Hematopoietic multipotent progenitor cell treated with erythropoietin and hydrocortisone succinate and interleukin-3 and kit ligand, for 6 days (in vitro differentiated cells): ENCODE results near the gene VPREB3.

Experiments
- DNase-seq: peaks from one replicate; pipeline ENCODE4 v3.0.0-alpha.2; 2015

VPREB3 gene

DNA sequence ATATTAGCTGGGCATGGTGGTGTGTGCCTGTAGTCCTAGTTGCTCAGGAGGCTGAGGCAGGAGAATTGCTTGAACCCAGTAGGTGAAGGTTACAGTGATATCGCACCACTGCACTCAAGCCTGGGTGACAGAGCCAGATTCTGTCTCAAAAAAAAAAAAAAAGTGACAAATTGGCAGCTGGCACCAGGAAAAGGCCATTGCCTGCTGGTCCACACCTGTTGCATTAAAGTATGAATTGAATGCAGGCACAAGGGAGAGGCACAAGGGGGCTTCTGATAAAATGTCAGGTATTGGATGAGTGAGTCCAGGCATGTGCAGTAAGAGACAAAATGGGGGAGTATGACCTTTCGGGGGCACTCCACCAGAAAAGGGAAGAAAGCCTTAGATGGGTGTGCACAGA is 31.5 kb downstream of the VPREB3 start:
- no peak for DNase-seq

DNA sequence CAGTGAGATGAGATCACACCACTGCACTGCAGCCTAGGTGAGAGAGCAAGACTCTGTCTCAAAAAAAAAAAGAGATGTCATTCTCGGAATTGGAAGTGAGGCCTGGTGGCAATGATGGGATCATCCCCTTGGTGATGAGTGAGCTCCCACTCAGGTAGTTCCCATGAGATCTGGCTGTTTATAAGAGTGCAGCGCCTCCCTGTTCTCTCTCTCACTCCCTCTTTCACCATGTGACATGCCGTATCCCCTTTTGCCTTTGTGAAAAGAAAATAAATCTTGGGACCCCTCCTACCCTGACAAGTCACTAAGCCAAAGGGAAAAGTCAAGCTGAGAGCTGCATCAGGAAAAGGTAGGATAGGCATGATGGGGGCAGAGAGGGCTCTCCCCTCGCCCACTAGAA is 32.1 kb downstream of the VPREB3 start:
- DNase-seq: no peak

DNA sequence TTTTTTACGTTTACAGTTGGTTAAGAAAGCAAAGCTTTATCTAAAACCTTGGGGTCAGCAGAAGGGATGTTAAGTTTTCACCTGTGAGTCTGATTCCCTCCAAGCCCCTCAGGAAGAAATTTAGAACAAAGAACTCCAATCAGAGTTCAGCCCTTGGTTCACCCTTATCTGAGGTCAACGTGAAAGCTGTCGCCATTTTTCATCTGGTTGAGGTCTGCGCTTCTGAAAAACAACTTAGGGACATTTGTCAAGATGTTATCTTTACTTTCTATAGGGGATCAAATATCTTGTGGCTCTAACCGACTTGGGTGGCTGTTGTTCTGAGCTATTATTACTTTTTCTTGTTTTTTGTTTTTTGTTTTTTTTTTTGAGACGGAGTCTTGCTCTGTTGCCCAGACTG is 33.4 kb downstream of the VPREB3 start:
- no peak for DNase-seq

DNA sequence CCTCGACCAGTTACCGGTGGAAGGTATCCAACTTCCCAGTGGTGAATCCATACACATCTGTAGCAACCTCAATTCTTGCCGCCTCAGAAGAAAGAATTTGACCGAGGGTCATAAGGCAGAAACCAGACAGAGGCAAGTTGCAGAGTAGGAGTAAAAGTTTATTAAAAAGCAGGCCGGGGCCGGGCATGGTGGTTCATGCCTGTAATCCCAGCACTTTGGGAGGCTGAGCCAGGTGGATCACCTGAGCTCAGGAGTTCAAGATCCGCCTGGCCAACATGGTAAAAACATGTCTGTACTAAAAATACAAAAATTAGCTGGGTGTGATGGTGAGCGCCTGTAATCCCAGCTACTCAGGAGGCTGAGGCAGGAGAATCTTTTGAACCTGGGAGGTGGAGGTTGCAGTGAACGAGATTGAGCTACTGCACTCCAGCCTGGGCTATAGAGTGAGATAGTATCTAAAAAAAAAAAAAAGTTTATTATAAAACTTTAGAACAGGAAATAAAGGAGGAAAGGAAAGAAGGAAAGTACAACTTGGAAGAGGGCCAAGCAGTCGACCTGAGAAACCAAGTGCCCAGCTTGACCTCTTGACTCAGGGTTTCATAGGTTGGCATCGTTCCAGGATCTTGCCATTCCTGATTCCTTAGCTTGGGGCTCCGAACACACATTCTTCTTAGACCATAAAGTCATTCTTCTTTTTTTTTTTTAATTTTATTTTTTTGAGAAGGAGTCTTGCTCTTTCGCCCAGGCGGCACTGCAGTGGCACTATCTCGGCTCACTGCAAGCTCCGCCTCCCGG is 35.7 kb downstream of the VPREB3 start:
- no peak for DNase-seq

DNA sequence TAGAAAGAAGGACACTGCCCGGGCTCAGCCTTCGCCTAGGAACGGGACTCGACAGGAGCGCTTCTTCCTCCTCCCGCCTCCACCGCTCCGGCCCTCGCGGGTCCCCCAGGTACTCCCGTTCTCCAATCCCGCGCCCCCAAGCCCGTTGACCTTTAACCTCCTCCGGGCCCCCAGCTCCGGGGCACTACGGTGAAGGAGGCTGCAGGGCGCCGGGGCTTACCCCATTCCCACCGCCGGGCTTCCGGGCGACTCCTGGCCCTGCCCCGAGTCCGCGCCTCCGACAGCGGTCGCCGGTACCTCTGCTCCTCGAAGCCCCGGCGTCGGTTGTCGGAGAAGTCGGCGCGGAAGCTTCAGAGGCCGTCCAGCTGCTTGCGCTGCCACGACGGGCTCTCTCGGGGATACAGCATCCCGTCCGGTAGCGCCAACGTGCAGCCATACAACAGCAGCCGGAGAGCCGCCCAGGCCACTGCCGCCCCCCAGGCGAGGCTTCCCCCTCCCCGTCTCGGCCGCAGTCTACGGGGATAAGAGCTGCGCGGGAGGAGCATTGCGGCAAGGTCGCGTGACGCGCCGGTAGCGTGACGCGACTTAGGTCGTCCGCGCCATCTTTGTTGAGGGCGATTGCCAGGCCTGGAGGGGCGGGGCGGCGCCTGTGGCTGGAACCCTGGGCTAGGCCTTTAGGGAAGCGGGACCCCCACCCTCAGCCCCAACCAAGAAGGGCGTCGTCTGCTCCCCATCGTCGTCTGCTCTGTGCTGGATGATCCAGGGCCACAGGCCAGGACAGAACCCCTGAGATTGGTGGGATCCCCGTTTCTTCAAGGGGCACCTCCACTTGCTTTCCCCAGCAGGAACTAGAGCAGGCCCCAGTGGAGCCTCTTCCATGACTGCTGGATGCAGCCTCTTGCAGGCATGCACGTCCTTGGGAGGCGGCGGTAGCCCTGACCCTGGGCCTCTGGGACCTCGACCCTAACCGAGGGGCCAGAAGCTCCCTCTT is 37.1 kb downstream of the VPREB3 start:
- DNase-seq: peak; percentile 96

DNA sequence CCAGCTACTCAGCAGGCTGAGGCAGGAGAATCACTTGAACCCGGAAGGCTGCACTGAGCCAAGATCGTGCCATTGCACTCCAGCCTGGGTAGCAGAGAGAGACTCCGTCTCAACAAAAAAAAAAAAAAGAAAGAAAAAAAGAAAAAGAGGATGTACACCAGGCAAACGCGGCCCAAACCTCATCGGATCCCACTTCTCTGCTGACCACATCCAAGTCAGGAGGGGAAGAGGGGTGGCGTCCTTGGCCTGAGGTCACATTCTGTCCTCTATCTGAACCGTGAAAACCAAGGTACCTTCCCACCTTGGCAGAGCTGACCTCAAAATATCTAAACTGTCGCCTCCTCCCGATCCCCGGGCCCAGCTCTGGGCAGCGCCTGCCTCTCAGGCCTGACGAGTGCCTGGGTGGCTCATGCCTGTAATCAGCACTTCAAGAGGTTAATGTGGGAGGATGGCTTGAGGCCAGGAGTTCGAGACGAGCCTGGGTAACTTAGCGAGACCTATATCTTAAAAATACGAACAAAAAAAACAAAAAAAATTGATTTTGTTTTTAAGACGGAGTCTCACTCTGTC is 38.3 kb downstream of the VPREB3 start:
- peak; percentile 52 for DNase-seq

DNA sequence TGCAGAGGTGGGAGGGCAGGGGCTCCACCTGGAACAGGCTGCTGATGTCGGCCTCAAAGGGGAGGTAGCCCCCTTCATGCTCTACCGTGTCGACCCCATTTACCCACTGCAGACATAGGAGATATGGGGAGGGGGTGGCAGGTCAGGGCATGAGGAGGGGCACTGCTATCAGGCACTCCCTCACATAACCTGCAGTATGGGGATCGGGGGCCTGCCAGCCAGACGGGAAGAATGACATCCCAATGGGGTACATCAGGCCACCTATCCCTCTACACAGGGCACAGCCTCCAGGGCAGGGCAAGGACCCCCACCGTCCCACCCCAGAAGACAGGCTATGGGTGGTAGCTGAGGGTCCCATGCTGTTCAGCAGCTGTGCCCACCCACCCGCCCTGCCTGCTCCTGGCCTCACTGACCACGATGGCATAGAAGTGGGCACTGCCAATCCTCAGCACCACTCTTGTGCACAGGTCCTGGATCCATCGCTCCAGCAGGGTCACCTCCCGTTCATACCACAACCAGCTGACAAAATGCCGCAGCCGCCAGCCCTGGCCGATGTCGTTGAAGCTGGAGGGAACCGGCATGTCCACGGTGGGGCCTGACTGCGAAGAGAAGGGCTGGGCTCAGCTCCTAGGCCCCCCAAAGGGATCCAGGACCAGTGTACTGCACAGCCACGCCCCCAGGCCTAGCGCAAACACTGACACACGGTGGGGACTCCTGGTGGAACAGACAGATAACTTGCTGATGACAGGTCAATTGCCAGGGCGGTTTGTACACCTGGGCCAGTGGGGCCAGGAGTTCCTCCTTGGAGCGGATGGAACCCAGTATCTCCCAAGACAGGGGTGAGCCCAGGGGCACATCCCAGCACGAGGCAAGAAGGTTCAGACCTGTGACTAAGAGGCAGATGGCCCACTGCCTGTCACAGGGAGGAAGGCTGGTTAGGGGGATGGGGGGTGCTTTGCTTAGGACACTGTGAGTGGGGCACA is 39.3 kb downstream of the VPREB3 start:
- DNase-seq: peak; percentile 40

DNA sequence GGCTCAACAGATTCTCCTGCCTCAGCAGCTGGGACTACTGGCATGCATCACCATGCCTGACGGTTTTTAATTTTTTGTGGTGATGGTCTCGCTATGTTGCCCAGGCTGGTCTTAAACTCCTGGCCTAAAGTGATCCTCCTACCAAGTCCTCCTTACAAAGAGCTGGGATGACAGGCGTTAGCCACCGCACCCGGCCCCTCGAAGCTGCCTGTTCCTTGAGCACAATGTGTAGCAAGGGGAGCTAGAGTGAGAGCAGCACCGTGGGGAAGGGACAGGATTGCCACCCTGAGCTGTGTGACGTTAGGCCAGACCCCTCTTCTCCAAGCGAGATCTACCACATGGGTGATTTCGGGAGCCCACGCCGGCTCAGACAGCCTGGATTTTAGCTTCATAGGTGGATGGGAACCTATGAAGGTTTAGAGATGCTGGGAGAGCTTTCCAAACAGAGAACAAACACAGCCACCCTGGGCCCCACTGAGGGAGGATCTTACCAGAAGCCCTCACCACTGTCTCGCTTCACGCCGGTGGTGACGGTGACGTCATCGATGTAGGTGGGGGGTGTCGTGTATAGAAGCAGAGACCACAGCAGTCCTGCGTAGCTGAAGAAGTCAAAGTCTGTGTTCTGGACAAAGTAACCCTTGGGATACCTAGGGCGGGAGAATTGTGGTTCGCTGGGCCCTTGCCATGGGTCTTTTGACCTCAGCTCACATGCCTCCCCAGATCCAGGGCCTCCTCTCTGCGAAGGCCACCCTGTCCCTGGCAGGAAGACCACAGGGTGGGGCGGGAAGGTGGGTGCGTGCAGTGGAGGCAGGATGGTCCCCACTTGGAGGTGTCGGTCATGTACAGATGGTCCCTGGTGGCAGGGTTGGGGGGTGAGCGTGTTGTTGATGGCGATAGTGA is 40.3 kb downstream of the VPREB3 start:
- DNase-seq: no peak

DNA sequence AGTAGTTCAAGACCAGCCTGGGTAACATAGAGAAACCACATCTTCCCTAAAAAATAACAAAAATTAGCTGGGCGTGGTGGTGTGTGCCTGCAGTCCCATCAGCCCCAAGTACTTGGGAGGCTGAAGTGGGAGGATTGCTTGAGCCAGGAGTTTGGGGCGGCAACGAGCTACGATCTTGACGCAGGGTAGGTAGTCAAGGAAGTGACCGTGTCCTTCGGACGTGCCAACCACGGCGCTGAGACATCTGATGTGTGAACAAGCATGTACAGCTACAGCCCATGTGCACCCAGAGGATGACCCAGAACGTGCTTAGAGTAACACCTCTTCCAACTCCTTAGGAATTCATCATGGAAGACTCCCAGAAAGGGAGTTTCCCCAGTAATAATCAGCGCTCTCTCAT is 42.0 kb downstream of the VPREB3 start:
- no peak for DNase-seq

DNA sequence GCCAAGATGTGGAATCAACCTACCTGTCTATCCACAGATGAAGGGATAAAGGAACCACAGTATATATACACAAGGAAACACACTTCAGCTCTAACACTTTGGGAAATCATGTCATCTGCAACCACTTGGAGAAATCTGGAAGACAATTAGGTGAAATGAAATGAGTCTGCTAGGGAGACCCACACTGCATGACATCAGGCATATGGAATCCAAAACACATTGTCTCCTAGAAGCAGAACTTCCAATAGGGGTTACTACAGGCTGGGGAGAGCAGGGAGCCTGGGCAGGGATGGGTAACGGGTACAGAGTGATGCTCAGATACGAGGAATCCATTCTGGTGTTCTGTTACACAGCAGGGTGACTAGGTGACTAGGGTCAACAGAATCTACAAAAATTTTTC is 45.1 kb downstream of the VPREB3 start:
- DNase-seq: no peak

DNA sequence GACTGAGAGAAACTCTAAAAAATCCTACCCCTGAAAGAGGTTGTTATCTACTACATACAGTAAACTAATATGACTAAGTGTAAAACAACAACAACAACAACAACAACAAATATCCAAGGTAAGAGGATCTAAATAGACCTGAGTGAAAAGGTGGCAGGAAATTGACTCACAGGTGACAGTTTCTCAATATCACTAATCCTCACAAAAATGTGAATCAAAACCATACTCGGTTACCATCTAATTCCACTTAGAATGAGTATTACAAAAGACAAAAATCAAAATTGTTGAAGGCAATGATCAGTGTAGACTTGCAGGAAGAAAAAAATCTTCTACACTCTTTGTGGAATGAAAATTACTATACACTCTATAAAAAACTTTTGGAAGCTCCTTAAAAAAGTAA is 46.0 kb downstream of the VPREB3 start:
- DNase-seq: no peak

DNA sequence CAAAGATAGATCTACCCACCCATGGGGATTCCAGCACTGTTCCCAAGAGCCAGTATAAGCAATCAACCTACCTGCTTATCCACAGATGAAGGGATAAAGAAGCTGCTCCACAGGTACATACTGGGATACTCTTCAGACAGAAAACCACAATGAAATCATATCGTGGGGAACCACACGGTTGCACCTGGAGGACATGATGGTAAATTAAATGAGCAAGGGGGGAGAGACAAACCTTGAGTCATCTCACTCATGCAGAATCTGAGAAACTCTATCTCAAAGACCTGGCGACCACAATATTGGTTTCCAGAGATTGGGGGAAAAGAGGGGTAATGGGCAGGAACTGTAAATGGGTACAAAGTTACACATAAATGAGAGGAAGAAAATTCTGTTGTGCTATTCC is 48.9 kb downstream of the VPREB3 start:
- DNase-seq: no peak

DNA sequence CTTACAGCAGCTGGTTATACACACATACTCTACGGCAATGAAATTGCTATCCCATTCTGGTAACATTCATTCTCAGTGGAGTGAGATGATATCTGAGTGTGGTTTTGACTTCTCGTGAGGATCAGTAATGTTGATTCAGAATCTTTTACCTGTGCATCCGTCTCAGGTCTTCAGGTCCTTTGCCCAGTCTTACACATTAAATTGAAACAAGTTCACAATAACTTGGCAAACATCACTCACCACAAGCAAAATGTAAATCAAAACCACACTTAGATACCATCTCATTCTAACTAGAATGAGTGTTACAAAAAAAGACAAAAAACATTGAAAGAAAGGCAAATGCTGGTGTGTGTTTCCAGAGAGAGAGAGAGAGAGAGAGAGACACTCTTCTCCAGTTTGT is 49.4 kb downstream of the VPREB3 start:
- no peak for DNase-seq

DNA sequence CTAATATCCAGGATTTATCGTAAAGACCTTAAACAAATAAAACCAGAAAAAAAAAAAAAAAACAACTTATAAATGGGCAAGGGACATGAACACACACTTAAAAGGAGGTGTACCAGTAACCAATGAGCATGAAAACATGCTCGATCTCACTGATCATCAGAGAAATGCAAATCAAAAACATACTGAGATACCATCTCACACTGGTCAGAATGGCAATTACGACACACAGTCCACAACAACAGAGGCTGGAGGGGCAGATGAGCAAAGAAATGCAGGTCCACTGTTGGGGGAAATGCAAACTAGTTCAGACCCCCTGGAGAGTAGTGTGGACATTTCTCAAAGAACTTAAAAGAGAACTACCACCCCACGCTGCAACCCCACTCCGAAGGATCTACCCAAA is 50.2 kb downstream of the VPREB3 start:
- DNase-seq: peak; percentile 25
